Esophagus squamous epithelium (tissue), 4 donors: ENCODE measurements around the gene NHSL1.

Experiments
- CTCF ChIP-seq, 6 experiments: fragments of 450-650 bp in 4 of 6; fragments of 200-600 bp in 2 of 6; sonication (generic) in 2 of 6; IDR thresholded peaks; one replicate each; pipeline ENCODE4 v1.5.1; 2016 to 2019; ENCODE audit warnings: antibody characterized with exemption in 6 of 6, mild to moderate bottlenecking in 4 of 6, moderate library complexity in 4 of 6
- POLR2A ChIP-seq, 4 donors: fragments of 450-650 bp; IDR thresholded peaks; one replicate each; pipeline ENCODE4 v1.6.1; 2017; ENCODE audit warnings: antibody characterized with exemption in 4 of 4, mild to moderate bottlenecking in 4 of 4, moderate library complexity in 3 of 4

GRCh38 chr6:138477913-138478539 lies 21.3 kb downstream of the NHSL1 start:
- no peak for TF ChIP-seq CTCF (IDR thresholded peaks at IDR 0.05)
- TF ChIP-seq POLR2A (IDR thresholded peaks at IDR 0.05): no peak
